ENCODE data around the gene DNAJB12.

Gene DNAJB12

DNA sequence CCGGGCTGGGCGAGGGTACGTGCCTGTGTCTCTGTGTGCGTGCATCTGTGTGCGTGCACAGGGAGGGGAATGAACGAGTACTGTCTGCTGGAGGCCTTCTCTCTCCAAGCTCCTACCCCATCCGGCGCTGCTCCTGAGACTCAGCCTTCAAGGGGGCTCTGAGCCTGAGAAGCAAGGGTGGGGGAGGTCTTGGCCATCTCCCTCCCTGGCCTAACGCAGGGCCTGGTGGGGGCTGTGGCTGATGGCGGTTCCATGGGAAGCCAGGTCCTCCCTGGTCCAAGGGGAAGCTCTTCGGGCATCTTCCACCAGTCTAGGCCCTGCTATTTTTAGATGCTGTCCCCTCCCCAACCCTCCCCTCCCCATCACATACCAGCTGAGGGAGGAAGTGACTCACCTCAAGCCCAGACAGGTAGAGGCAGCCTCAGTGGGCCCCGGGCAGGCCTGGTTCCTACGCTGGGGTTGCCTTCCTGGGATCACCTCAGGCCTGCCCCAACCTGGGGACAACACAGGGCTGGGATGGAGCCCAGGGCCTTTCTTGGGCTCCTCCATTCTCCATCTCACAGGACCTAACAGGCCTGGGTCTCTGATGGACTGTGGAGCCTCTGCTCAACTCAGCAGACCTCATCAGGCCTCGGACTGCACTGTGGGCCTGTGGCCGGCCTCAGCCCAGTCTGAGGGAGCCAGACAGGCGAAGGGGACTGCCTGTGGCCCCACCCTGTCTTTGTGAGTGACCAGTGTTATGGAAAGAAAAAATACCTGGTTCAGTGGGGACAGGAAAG lies 32.2 kb downstream of the DNAJB12 start:
- peak overlapping the region; percentile 99 for H3K27ac ChIP-seq (ENCODE audit: low read depth, low read length, severe bottlenecking)
- 95 to 100% methylated on average over 2 to 13 of the region's 16 CpGs for WGBS, 2 experiments (ENCODE audit: insufficient coverage in 2 of 2)

DNA sequence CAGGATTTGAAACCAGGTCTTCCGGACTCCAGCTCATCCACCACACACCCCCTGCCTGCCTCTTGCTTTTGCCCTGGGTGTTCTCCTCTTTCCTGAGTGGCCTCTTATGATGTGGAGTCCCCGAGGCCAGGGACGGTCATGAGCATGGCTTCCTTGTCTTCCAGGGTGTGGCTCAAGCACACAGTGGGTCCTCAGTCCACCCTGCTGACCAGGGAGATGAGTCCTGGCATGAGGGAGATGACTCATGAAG lies 32.8 kb downstream of the DNAJB12 start:
- Histone ChIP-seq H3K27ac (ENCODE audit: low read depth, low read length, severe bottlenecking) (peak overlapping the region; percentile 99), H3K9me3 (ENCODE audit: control insufficient read depth, low read length) (no peaks in the 10 kb centered on the region), H3K36me3 (ENCODE audit: control insufficient read depth, insufficient read depth, low read length) (no peaks in the 10 kb centered on the region), H3K4me1 (ENCODE audit: control insufficient read depth, insufficient read depth, low read length, poor library complexity, severe bottlenecking) (peaks cover 43% of the 10 kb centered on the region), H3K4me3 (ENCODE audit: extremely low read depth, insufficient read depth, low read length, poor library complexity, severe bottlenecking) (no peak overlapping the region)
- WGBS, 2 experiments (ENCODE audit: insufficient coverage in 2 of 2), result 92 to 100% methylated on average over 2 of the region's 3 CpGs

More for the DNA sequence above, 32.2 kb downstream of the DNAJB12 start:
- no peaks in the 10 kb centered on the region for H3K9me3 ChIP-seq (ENCODE audit: control insufficient read depth, low read length)
- H3K4me3 ChIP-seq (ENCODE audit: extremely low read depth, insufficient read depth, low read length, poor library complexity, severe bottlenecking), result no peak overlapping the region
- H3K36me3 ChIP-seq (ENCODE audit: control insufficient read depth, insufficient read depth, low read length), result no peaks in the 10 kb centered on the region
- H3K4me1 ChIP-seq (ENCODE audit: control insufficient read depth, insufficient read depth, low read length, poor library complexity, severe bottlenecking), result peaks cover 43% of the 10 kb centered on the region

DNA sequence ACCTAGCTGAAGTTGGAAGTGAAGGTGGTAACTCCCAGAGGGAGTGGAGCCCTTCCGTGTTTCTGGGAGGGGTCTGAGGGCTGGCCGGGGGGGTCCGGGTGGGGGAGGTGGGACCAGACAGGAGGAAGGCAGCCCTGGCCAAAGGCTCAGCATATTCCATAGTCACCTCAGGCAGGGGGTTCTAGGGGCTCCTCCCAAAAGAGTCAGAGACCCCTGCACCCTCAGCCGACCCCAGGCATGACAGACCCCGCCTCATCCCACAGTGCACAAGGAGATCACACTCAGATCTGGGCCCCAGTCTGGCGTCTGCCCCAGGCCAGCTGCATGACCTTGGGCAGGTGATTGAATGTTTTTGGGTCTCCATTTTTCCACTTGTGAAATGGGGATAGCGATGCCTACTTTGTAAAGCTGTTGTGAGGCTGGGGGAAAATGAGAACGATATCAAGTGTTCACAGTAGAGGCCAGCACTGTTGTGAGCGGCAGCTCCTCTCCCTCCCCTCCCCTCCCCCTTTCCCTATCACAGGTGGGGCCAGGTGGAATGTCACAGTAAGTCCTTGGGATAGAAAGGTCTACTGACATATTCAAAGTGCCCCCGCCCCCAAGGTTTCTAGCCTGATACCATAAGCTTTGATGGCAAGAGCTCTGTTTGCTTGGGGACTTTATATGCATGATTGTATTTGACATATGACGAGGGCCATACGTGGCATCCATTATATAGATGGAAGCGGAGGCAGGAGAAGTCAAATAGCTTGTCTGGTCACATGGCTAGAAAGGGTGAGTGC lies 33.3 kb downstream of the DNAJB12 start:
- no peaks in the 10 kb centered on the region for H3K36me3 ChIP-seq (ENCODE audit: control insufficient read depth, insufficient read depth, low read length)
- H3K4me1 ChIP-seq (ENCODE audit: control insufficient read depth, insufficient read depth, low read length, poor library complexity, severe bottlenecking), result peaks cover 43% of the 10 kb centered on the region
- H3K4me3 ChIP-seq (ENCODE audit: extremely low read depth, insufficient read depth, low read length, poor library complexity, severe bottlenecking), result no peak overlapping the region
- 86 to 90% methylated on average over 5 to 6 of the region's 13 CpGs for WGBS, 2 experiments (ENCODE audit: insufficient coverage in 2 of 2)
- H3K27ac ChIP-seq (ENCODE audit: low read depth, low read length, severe bottlenecking), result peak overlapping the region; percentile 99
- no peaks in the 10 kb centered on the region for H3K9me3 ChIP-seq (ENCODE audit: control insufficient read depth, low read length)

DNA sequence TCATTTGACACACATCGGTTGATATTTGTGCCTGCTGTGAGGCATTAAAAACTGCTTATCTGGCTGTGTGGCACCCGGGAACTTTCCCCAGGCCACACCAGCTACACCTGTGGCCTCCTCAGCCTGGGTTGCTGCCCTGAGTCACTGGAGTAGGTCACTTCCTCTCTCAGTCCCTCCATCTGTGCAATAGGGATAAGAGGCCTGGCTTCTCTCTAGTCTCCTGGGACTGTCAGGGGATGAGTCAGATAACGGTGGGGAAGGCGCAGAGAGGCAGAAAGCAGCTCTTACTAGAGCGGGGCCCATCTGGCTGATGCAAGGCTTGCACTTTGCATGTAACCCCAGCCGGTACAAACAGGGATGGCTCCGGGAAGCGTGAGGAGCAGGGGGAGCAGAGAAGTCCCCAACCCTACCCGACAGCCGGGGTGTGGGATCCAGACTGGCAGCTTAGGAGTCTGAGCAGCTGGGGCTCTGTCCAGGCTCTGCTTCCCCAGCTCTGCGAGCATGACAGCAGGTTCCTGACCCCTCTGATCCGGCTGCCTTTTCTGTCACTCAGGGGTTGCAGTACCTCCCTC lies 34.0 kb downstream of the DNAJB12 start:
- Histone ChIP-seq H3K27ac (ENCODE audit: low read depth, low read length, severe bottlenecking) (peak overlapping the region; percentile 99), H3K4me3 (ENCODE audit: extremely low read depth, insufficient read depth, low read length, poor library complexity, severe bottlenecking) (no peak overlapping the region), H3K9me3 (ENCODE audit: control insufficient read depth, low read length) (no peaks in the 10 kb centered on the region), H3K4me1 (ENCODE audit: control insufficient read depth, insufficient read depth, low read length, poor library complexity, severe bottlenecking) (peaks cover 43% of the 10 kb centered on the region), H3K36me3 (ENCODE audit: control insufficient read depth, insufficient read depth, low read length) (no peaks in the 10 kb centered on the region)
- WGBS, 2 experiments (ENCODE audit: insufficient coverage in 2 of 2), result 23 to 27% methylated on average over 11 of the region's 12 CpGs

DNA sequence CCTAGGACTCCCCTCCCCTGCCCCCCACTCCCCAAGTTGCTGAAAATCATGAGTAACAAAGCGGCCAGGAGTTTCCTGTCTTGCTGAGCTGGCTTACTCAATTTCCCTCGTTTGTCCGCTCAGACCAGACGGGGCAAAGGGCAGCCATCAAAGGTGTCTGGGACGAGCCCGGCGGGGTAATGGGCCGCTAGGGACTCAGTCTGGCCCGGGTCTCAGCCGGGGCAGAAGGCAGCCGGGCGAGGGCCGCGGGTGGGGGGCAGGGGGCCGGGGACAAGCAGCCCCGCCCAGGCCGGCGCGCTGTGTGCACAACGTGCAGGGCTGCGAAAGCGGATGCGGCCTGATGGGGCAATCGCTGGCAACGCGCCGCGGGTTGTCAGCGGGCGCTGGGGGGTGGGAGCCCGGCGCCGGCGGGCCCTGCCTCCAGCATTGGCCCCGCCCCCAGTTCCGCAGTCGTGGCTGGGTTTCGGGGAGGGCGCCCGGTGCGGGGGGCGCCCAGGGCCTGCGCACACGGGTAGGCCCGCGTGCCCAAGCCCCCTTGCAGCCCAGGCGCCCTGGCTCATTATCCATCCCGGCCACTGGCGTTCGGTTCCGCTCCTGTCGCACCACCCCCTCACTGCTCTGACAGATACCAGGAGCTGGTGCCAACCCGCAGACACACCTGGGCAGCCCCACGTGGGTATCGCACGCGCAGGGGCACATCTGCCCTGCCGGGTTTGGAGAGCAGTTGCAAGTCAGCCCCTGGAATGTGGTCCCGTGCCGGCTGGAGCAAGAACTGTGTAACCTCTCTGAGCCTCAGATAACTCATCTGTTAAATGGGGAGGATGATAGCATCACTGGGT lies 35.1 kb downstream of the DNAJB12 start:
- Histone ChIP-seq H3K9me3 (ENCODE audit: control insufficient read depth, low read length) (no peaks in the 10 kb centered on the region), H3K36me3 (ENCODE audit: control insufficient read depth, insufficient read depth, low read length) (no peaks in the 10 kb centered on the region), H3K4me3 (ENCODE audit: extremely low read depth, insufficient read depth, low read length, poor library complexity, severe bottlenecking) (peak overlapping the region; percentile 21), H3K27ac (ENCODE audit: low read depth, low read length, severe bottlenecking) (peak overlapping the region; percentile 99), H3K4me1 (ENCODE audit: control insufficient read depth, insufficient read depth, low read length, poor library complexity, severe bottlenecking) (peaks cover 36% of the 10 kb centered on the region)
- WGBS, 2 experiments (ENCODE audit: insufficient coverage in 2 of 2), result 10 to 15% methylated on average over 43 to 47 of the region's 60 CpGs

DNA sequence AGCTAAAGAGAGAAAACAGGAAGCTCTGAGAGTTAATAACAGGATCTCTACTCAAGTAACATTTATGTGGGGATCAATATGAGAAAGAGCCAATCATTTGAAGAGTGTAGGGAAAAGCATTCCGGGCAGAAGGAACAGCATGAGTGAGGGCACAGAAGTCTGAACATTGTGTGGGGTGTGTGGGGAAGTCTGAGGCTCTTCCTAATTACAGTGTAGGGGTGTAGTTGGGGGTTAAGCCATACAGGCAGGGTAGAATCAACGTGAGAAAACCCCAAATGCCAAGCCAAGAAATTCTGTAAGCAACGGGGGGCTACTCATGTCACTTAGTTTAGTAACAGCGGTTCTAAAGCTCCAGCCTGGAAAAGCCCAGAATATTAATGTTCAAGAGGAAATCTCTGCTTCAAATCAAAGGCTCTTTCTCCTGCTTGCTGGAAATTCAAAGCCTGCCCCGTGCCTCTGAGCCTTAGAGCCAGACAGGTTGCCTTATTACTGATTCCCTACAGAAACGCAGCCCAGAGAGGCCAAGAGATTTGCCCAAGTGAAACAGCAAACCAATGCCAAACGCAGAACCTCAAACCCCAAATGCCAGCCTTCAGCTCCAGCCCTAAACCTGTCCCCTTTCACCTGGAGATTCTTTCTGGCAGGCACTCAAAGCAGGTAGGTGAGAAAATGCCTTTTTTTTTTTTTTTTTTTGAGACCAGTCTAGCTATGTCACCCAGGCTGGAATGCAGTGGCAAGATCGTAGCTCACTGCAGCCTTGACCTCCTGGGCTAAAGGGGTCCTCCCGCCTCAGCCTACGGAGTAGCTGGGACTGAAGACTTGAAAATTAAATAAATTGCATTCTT lies 36.1 kb downstream of the DNAJB12 start:
- Histone ChIP-seq H3K27ac (ENCODE audit: low read depth, low read length, severe bottlenecking) (peak overlapping the region; percentile 99), H3K4me3 (ENCODE audit: extremely low read depth, insufficient read depth, low read length, poor library complexity, severe bottlenecking) (peak overlapping the region; percentile 21), H3K4me1 (ENCODE audit: control insufficient read depth, insufficient read depth, low read length, poor library complexity, severe bottlenecking) (peaks cover 36% of the 10 kb centered on the region), H3K36me3 (ENCODE audit: control insufficient read depth, insufficient read depth, low read length) (no peaks in the 10 kb centered on the region), H3K9me3 (ENCODE audit: control insufficient read depth, low read length) (no peaks in the 10 kb centered on the region)
- WGBS, 2 experiments (ENCODE audit: insufficient coverage in 2 of 2), result 84 to 96% methylated on average over 9 of the region's 10 CpGs

DNA sequence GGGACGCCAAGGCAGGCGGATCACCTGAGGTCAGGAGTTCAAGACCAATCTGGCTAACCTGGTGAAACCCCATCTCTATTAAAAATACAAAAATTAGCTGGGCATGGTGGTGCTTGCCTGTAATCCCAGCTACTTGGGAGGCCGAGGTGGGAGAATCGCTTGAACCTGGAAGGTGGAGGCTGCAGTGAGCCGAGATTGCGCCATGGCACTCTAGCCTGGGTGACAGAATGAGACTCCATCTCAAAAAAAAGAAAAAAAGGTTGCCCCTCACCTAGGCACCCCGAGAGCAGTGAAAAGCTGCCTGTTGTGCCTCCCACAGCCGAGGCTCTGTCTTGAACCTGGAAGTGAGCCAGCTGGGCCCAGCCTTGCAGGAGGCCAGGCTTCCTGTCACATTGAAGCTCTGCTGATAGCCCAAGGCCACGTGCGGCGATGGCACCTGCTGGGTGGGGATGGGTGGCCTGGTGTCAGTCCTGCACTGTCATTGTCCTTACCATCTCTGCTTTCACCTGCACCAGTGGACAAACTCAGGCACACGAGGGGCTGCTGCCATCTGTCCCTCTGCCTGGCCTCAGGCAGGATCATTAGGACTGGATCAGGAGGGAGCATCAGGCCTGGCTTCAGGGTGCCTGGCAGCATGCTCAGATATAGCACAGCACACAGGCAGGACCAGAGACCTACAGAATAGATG lies 37.8 kb downstream of the DNAJB12 start:
- no peaks in the 10 kb centered on the region for H3K36me3 ChIP-seq (ENCODE audit: control insufficient read depth, insufficient read depth, low read length)
- no peak overlapping the region for H3K27ac ChIP-seq (ENCODE audit: low read depth, low read length, severe bottlenecking)
- peaks cover 26% of the 10 kb centered on the region for H3K4me1 ChIP-seq (ENCODE audit: control insufficient read depth, insufficient read depth, low read length, poor library complexity, severe bottlenecking)

DNA sequence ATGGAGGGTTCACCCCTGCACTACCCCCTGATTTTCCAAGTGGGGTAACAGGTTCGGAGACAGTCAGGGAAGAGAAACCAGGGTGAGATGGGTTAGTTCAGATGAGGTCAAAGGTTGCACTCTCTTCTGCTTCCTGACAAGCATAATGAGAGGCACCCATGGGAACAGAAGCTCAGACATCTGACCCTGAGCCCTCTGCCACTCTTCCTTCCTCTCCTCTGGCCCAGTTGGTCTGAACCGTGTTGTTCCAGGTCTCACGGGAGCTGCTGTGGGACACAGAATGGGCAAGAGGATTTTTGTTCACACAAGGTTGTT lies 38.4 kb downstream of the DNAJB12 start:
- WGBS, 2 experiments (ENCODE audit: insufficient coverage in 2 of 2), result 94 to 100% methylated on average over 1 to 2 of the region's 3 CpGs
- no peaks in the 10 kb centered on the region for H3K9me3 ChIP-seq (ENCODE audit: control insufficient read depth, low read length)
- no peaks in the 10 kb centered on the region for H3K36me3 ChIP-seq (ENCODE audit: control insufficient read depth, insufficient read depth, low read length)
- no peak overlapping the region for H3K27ac ChIP-seq (ENCODE audit: low read depth, low read length, severe bottlenecking)
- H3K4me3 ChIP-seq (ENCODE audit: extremely low read depth, insufficient read depth, low read length, poor library complexity, severe bottlenecking), result no peak overlapping the region
- peaks cover 20% of the 10 kb centered on the region for H3K4me1 ChIP-seq (ENCODE audit: control insufficient read depth, insufficient read depth, low read length, poor library complexity, severe bottlenecking)

More for the DNA sequence above, 37.8 kb downstream of the DNAJB12 start:
- Histone ChIP-seq H3K9me3 (ENCODE audit: control insufficient read depth, low read length) (no peaks in the 10 kb centered on the region), H3K4me3 (ENCODE audit: extremely low read depth, insufficient read depth, low read length, poor library complexity, severe bottlenecking) (no peak overlapping the region)
- 87 to 88% methylated on average over 11 of the region's 12 CpGs for WGBS, 2 experiments (ENCODE audit: insufficient coverage in 2 of 2)

DNA sequence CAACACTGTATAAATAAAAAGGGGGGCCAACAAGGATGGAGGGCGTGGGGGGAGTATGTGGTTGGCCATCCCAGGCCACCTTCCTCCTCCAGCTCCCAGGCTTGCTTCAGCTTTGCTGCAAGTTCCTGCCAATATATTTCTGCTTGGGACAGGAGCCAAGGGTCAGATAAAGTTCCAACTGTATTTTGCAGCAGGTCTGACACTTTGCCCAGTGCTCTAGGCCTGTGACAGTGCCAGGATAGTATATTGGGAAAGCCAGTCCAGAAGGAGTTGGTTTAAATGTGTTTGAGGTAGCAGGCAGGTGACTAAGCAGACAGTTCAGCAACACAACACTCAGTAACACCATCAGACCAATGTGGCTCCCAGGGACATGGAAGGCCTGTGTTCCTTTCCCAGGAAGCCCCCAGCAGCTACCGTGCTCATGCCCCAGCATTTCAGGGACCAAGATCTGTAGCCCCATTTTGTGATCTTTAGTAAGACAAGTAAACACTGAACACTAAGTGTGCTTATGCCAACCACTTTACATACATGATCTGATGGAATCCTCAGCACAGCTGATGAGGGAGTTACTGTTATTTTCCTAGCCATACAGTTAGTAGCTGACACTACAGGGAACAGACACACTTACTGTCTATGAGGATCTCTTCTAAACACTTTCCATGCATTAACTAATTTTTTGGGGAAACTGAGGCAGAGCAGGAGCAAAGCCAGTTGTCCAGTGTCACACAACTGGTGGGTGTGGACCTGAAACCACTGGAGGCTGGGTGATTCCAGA lies 38.9 kb downstream of the DNAJB12 start:
- H3K4me1 ChIP-seq (ENCODE audit: control insufficient read depth, insufficient read depth, low read length, poor library complexity, severe bottlenecking), result peaks cover 16% of the 10 kb centered on the region
- WGBS, 2 experiments (ENCODE audit: insufficient coverage in 2 of 2), result 100% methylated on average over 1 of the region's 2 CpGs; no CpG with 5 or more reads in 1 of the 2 experiments
- no peak overlapping the region for H3K4me3 ChIP-seq (ENCODE audit: extremely low read depth, insufficient read depth, low read length, poor library complexity, severe bottlenecking)
- H3K9me3 ChIP-seq (ENCODE audit: control insufficient read depth, low read length), result no peaks in the 10 kb centered on the region
- H3K36me3 ChIP-seq (ENCODE audit: control insufficient read depth, insufficient read depth, low read length), result no peaks in the 10 kb centered on the region
- H3K27ac ChIP-seq (ENCODE audit: low read depth, low read length, severe bottlenecking), result no peak overlapping the region
